Stimulated activated CD4-positive, alpha-beta T cell treated with anti-CD3 and anti-CD28 coated beads, Interleukin-4, amount 100 ng/mL, for 1 hour (primary cell): ENCODE results near the gene NFAM1.

Experiments used
- DNase-seq: peaks from one replicate; pipeline ENCODE4 v3.0.0-alpha.2; 2020

NFAM1 gene

DNA sequence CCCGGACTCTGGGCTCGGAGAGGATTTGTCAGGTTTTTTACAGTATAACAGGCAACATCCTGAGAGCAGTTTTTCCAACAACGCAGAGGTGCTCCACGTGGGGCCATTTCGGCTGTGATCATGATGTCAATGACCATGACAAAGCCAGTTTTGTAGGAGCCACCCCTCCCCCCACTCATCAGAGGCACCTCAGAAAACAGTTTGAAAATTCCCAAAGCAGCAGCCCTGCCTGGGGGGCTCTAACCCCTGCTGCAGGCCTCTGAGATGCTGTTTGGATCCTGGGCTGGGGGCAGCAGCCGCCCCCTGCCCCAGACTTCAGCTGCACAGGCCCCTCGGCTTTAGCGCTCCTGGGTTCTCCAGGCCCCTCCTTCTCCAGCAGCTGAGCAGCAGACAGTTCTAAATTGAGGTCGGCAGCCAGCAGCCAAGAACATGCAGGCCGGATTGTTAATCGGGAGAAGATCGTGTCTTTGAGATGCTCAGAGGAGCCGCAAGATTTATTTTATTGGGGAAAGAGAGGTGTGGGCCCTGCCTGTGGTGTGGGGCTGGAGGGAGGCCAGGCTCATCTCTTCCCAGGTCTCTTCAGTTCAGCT, 19.4 kb downstream of the NFAM1 start:
- no peak for DNase-seq

DNA sequence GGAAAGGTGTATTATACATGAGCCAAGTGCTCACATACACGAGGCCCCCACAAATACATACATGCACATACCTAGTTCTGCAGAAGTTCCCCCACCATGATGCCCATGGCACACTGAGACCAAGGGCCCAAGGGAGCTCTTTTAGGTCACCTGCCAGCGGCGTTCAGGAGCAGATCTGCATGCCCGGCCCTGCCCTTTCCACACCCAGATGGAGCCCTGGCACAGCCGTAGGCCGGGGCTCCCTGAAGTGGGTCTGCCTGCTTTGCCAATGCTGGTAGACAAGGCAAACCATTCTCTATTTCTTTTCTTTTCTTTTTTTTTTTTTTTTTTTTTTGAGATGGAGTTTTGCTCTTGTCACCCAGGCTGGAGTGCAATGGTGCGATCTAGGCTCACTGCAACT, 21.5 kb downstream of the NFAM1 start:
- no peak for DNase-seq

GRCh38 chr22:42408810-42409529, 23.2 kb downstream of the NFAM1 start:
- DNase-seq, result no peak

DNA sequence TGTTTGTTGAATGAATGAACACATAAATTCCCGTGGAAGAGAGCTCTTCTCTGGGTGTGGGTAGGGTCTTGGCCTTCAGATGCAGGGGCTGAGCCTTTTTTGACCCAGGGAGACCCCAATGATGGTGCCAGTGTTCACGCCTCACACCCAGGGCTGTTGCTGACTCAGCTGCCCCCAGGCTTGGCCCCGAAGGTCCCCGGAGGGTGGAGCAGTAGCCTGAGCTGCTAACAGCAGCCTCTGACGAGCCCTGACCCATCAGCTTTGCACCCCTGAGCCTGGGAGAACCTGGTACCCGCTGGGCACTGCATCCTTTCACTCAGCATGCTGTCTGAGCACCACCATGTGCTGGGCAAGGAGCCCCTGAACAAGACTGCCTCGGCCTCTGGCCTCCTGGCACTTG, 23.9 kb downstream of the NFAM1 start:
- no peak for DNase-seq

- no peak for DNase-seq
Measured at GRCh38 chr22:42404266-42404665, 27.9 kb downstream of the NFAM1 start.

- DNase-seq, result no peak
Measured at GRCh38 chr22:42401535-42402334, 30.5 kb downstream of the NFAM1 start.

DNA sequence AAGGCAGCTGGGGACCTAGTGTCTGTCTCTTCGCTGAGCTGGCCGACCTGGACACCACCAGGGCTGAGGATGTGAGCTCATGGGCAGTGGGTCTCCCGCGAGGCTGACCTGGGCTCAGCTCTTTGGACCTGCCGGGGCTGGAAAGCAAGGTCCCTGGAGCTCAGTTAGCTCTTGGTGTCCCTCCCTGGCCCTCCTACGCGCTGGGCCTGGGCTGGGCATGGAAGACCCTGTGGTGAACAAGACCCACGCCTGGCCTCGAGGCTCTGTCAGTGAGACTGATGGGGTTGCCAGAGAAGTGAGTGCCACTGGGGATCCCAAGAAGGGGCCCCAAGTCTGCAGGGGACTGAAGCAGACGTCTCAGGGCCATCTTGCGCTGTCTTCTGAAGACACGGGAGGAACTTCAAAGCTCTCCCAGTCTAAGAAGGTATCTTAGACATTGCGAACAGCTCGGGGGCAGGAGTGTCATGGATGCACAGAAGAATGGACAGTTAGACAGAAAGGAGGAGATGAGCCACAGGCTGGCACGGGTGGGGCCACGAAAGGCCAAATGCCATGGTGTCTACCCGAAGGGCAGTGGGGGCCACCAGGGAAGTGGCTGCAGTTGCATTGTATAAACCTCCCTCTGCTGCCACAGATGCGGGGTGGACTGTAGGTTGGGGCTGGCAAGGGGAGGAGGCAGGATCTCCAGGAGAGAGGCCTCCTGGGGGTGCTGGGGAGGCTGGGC, 31.2 kb downstream of the NFAM1 start:
- DNase-seq, result no peak

GRCh38 chr22:42399315-42400271, 32.6 kb downstream of the NFAM1 start:
- DNase-seq, result no peak

DNA sequence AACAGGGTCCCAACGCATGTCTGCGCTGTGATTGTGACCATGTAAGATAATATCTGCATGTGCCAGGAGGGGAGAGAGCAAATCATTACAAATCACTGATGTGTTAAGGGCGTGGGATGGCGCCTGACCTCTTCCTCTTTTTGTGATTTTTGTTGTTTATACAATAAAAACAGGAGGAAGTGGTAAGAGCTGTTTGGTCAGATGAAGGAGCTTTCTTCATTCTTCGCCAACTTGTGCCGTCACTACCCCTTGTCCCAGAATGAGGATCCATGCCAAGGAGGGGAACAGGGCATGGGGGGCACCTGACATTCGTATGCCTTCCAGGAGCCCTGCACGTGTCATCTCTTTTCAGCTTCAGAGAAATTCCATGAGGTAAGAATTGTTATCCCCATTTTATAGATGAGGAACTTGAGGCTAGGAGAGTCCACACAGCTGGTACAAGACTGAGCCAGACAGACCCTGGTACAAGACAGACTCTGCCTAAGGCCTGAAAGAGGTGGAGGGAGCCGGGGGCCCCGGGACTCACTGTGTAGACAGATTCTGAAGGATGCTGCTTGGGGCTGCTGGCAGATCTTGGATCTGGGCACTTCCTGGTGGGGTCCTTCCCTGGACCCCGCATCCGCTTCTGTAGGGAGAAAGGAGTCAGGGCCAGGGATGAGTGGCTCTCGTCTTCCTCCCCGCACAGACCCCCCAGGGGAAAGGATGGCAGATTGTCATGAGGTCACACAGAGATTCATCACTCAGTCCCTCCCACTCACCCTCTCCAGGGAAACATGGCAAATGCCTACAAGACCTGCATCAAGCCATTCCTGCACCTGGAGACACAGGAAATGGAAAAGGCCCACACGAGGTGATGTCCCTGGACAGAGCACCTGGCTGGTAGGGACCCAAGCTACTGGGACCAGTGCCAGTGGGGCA, 34.6 kb downstream of the NFAM1 start:
- no peak for DNase-seq

- DNase-seq, result no peak
Measured at GRCh38 chr22:42396621-42397331, 35.4 kb downstream of the NFAM1 start.

- no peak for DNase-seq
Measured at GRCh38 chr22:42389143-42389542, 43.1 kb downstream of the NFAM1 start.

DNA sequence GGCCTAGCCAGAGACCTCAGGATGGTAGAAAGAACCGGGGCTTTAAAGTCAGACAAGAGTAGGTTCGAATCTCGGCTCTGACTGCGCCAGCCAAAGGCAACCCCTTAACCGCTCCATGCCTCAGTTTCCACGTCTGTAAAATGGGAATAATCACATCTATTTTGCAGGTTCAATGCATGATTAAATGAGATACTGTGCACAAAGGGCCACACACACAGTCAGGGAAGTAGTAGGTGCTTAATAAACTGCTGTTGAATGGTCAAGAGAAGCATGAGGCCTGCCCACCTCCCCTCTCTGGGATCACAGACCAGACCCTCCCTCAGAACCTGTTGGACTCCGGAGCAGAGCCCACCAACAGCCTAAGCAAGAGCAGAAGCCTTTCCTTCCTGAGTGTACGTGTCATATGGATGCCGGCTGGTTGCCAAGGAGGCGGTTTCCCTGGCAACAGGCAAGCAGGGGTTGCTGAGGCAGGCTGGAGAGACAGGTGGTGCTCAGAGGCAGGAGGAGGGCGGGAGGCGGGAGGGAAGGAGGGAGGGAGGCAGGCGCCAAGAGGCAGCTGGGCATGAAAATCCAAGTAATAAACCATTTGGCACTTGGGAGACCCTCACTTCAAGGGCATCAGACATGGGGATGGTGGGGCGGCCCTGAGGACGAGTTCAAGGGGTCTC, 43.9 kb downstream of the NFAM1 start:
- DNase-seq, result no peak

GRCh38 chr22:42387631-42388030, 44.6 kb downstream of the NFAM1 start:
- no peak for DNase-seq

GRCh38 chr22:42385696-42386095, 46.5 kb downstream of the NFAM1 start:
- no peak for DNase-seq

DNA sequence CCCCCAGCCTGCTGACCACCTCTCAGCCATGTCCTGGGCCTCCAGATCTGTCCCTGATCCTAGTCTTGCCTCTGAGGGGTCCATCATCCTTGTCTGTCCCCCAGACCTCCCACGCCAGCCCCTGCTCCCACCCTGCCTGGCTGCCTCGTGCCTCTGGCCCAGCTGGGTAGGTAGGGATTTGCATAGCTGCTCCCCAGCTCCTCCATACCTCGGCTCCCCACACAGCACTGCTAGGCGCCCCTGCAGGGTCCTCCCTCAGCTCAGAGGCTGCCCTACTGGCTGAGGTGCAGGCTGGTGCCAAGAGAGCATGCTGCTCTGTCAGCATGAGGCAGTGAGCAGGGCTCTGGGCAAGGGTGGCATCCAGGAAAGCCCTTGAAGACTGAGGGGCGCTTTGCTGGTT, 47.7 kb downstream of the NFAM1 start:
- DNase-seq, result no peak

DNA sequence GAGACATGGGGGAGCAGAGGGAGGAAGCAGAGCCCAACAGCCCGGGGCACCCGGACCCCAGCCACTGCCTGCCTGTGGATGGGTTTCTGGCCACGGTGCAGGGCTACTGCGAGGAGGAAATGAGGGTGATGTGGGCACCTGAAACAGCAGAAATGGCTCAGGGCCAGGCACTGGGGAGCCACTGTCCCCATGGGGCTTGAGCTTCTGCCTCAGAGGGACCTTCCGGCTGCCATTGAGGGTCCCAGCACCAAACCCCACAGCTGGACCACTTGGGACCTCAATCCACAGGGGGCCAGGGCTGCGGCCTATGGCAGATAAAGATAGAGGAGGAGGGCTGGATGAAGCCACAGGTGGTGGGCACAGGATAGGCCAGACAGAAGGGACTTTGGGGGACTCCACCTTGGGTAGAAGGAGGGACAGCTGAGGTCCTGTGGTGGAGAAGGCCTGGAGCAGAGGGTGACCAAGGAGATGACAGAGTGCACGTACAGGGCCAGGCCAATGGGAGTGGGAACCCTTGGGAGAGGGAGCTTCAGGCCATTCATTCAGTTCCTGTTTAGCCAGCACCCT, 48.3 kb downstream of the NFAM1 start:
- no peak for DNase-seq

GRCh38 chr22:42383287-42383686, 48.9 kb downstream of the NFAM1 start:
- DNase-seq, result no peak

DNA sequence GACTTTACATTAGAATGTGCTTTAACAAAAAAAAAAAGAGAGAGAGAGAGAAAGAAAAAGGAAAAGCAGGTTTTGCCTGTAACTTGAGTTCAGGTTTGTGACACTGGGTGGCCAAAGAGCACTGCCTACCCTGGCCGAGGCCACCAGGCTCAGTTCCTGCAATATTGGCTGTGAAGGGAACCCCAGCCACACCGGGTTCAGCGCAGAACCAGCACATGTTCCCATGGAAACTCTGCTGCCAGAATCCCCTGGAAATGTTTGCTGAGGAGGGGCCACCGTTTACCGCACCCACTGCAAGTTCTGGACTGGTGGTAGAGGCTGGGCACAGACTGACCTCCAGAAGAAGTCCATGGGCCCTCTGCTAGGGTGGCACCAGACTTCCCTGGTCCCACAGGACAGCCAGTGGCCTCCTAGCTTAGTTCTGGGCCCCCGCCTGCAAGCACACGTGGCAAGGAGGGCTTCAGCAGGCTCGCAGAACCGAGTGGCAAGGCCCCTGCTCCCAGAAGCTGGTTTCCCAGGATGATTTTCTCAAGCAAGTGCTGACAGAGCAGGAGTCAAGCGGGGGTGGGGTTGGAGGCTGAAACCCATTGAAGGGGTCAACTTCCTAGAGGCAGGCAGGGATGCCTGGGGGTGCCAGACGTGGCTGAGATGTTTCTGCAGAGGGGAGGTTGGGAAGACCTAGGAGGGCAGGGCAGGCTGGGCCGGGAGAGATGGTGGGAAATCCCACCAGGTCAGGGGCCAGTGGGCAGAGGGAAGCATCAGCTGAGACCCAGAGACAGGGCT, 51.2 kb downstream of the NFAM1 start:
- no peak for DNase-seq
